Natural killer cell (primary cell): Measurements from ENCODE around the gene SUPT20HL2. TPM values are rescaled to one million over a fixed set of nuclear protein-coding genes. Genes with fewer than 3 reads are reported as not detected.

Source experiments
- ATAC-seq, 3 donors: fragments of 150-1000 bp in 2 of 3; fragments of 200-7000 bp in 1 of 3; cut with Tn5 transposase; 1 replicate in 1 of 3; 2 replicates in 2 of 3; pipeline ENCODE4 v1.10.0; 2021; ENCODE audit warnings: mild to moderate bottlenecking in 2 of 3, moderate library complexity in 2 of 3
- DNase-seq, 2 donors: peaks; one replicate each; pipeline versions ENCODE4 v3.0.0 to v3.0.0-alpha.2; 2013 to 2021; ENCODE audit warnings: mixed read lengths in 1 of 2
- H3K27ac ChIP-seq: one replicate; pipeline ENCODE4 v1.5.1; 2013; ENCODE audit warnings: mild to moderate bottlenecking, low read length
- H3K27me3 ChIP-seq: one replicate; pipeline ENCODE4 v1.6.1; 2013; ENCODE audit warnings: low read length; ENCODE audit not compliant: control insufficient read depth, insufficient read depth
- H3K36me3 ChIP-seq: one replicate; pipeline ENCODE4 v1.6.1; 2013; ENCODE audit warnings: low read length; ENCODE audit not compliant: control insufficient read depth, insufficient read depth
- H3K4me1 ChIP-seq: one replicate; pipeline ENCODE4 v1.6.1; 2013; ENCODE audit warnings: low read length; ENCODE audit not compliant: control insufficient read depth, insufficient read depth
- H3K4me3 ChIP-seq: one replicate; pipeline ENCODE4 v1.5.1; 2013; ENCODE audit warnings: low read length
- H3K9me3 ChIP-seq: one replicate; pipeline ENCODE4 v1.6.1; 2013; ENCODE audit warnings: low read length; ENCODE audit not compliant: control insufficient read depth, insufficient read depth
- H3K27ac Mint-ChIP-seq, 2 donors: one replicate each; pipeline ENCODE4 v1.8.0; 2022; ENCODE audit warnings: mild to moderate bottlenecking in 2 of 2, mixed read lengths in 2 of 2, moderate library complexity in 1 of 2
- H3K27me3 Mint-ChIP-seq, 2 donors: one replicate each; pipeline ENCODE4 v1.8.0; 2022; ENCODE audit warnings: low read depth in 2 of 2, mixed read lengths in 2 of 2
- H3K36me3 Mint-ChIP-seq: one replicate; pipeline ENCODE4 v1.8.0; 2022; ENCODE audit warnings: mixed read lengths
- H3K4me1 Mint-ChIP-seq, 2 donors: one replicate each; pipeline ENCODE4 v1.8.0; 2022; ENCODE audit warnings: mixed read lengths in 2 of 2
- H3K4me3 Mint-ChIP-seq: one replicate; pipeline ENCODE4 v1.8.0; 2022; ENCODE audit warnings: mild to moderate bottlenecking, moderate library complexity, mixed read lengths
- H3K9me3 Mint-ChIP-seq, 2 donors: one replicate each; pipeline ENCODE4 v1.8.0; 2022; ENCODE audit warnings: mixed read lengths in 2 of 2
- CTCF ChIP-seq: fragments of 200-600 bp; IDR thresholded peaks from one replicate; pipeline ENCODE4 v1.8.0; 2022; ENCODE audit warnings: antibody characterized with exemption
- WGBS: methylation state at CpG from one replicate; pipeline ENCODE4 v1.1.7; 2013; ENCODE audit warnings: missing lambda C conversion rate; ENCODE audit not compliant: insufficient coverage; 5-methylcytosine and 5-hydroxymethylcytosine counted together
- intact Hi-C: fragments of 100-400 bp; cut with micrococcal nuclease; formaldehyde crosslinking; loops from one replicate; pipeline ENCODE4 v1.14.2; 2022
- total RNA-seq, 4 donors: library from RNA; stranded (reverse); fragments of 120-200 nt in 1 of 4; gene quantifications; one replicate each; pipeline versions ENCODE4 v1.2.3 to v1.2.4, GENCODE V29; 2013 to 2022

Gene SUPT20HL2
- total RNA-seq, 3 donors from 2014 or later (not counting 1 experiment from before 2014, with no cell fraction given) = not detected

- Histone ChIP-seq H3K27me3 (no peaks in the 10 kb centered on the region), H3K4me1 (no peaks in the 10 kb centered on the region), H3K27ac (no peak overlapping the region), H3K36me3 (no peaks in the 10 kb centered on the region), H3K4me3 (no peak overlapping the region), H3K9me3 (no peaks in the 10 kb centered on the region)
- no peak for TF ChIP-seq CTCF
- Mint-ChIP-seq H3K4me3 (no peak overlapping the region), H3K9me3 (no peaks in the 10 kb centered on the region), H3K4me1 (no peaks in the 10 kb centered on the region), H3K27me3 (no peaks in the 10 kb centered on the region), H3K27ac (no peak overlapping the region), H3K36me3 (no peaks in the 10 kb centered on the region)
- intact Hi-C loops = no loop called here
- ATAC-seq (no peak), DNase-seq (no peak)
- WGBS = 95% methylated on average over 8 of the region's 8 CpGs
Measured at GRCh38 chrX:24355095-24355494, 41.2 kb upstream of the SUPT20HL2 start.

- no peak for TF ChIP-seq CTCF
- no peaks in the 10 kb centered on the region for H3K36me3 Mint-ChIP-seq
- H3K4me3 Mint-ChIP-seq = no peak overlapping the region
- intact Hi-C loops = no loop called here
- Histone ChIP-seq H3K4me3 (no peak overlapping the region), H3K27me3 (no peaks in the 10 kb centered on the region), H3K9me3 (no peaks in the 10 kb centered on the region), H3K4me1 (no peaks in the 10 kb centered on the region), H3K27ac (no peak overlapping the region), H3K36me3 (no peaks in the 10 kb centered on the region)
- WGBS = 100% methylated on average over 1 of the region's 4 CpGs
- H3K9me3 Mint-ChIP-seq = no peaks in the 10 kb centered on the region
- H3K27me3 Mint-ChIP-seq = peaks cover 0 to 5% of the 10 kb centered on the region in 2 donors
- H3K27ac Mint-ChIP-seq = no peak overlapping the region
- no peaks in the 10 kb centered on the region for H3K4me1 Mint-ChIP-seq
- no peak for ATAC-seq
- no peak for DNase-seq
Measured at GRCh38 chrX:24350217-24350616, 36.3 kb upstream of the SUPT20HL2 start.

GRCh38 chrX:24347881-24348280 is 34.0 kb upstream of the SUPT20HL2 start:
- ATAC-seq (no peak), DNase-seq (no peak)
- no peak overlapping the region for H3K27ac ChIP-seq
- no CpG with 5 or more reads among the region's 1 CpG for WGBS
- intact Hi-C loops = no loop called here
- no peak for TF ChIP-seq CTCF
- no peak overlapping the region for H3K27ac Mint-ChIP-seq
- H3K36me3 Mint-ChIP-seq = no peaks in the 10 kb centered on the region
- no peaks in the 10 kb centered on the region for H3K27me3 ChIP-seq
- no peaks in the 10 kb centered on the region for H3K36me3 ChIP-seq
- H3K4me3 ChIP-seq = no peak overlapping the region
- H3K9me3 ChIP-seq = no peaks in the 10 kb centered on the region
- H3K4me3 Mint-ChIP-seq = no peak overlapping the region
- peaks cover 0 to 5% of the 10 kb centered on the region in 2 donors for H3K27me3 Mint-ChIP-seq
- H3K4me1 ChIP-seq = no peaks in the 10 kb centered on the region
- H3K4me1 Mint-ChIP-seq = peaks cover 0 to 6% of the 10 kb centered on the region in 2 donors
- H3K9me3 Mint-ChIP-seq = no peaks in the 10 kb centered on the region

GRCh38 chrX:24343719-24344118 is 29.9 kb upstream of the SUPT20HL2 start:
- DNase-seq (peak in 1 of 2 donors; percentile 5), ATAC-seq (peak in 2 of 3 donors; percentile 57 to 66)
- WGBS = 17% methylated on average over 8 of the region's 9 CpGs
- H3K27ac ChIP-seq = no peak overlapping the region
- peaks cover 6 to 24% of the 10 kb centered on the region in 2 donors for H3K27me3 Mint-ChIP-seq
- H3K36me3 Mint-ChIP-seq = no peaks in the 10 kb centered on the region
- H3K9me3 Mint-ChIP-seq = no peaks in the 10 kb centered on the region
- H3K27ac Mint-ChIP-seq = peak overlapping the region in 1 of 2 donors; percentile 70
- H3K27me3 ChIP-seq = no peaks in the 10 kb centered on the region
- intact Hi-C loops = no loop called here
- H3K4me3 Mint-ChIP-seq = peak overlapping the region; percentile 14
- no peaks in the 10 kb centered on the region for H3K9me3 ChIP-seq
- peaks cover 0 to 6% of the 10 kb centered on the region in 2 donors for H3K4me1 Mint-ChIP-seq
- H3K36me3 ChIP-seq = no peaks in the 10 kb centered on the region
- H3K4me3 ChIP-seq = no peak overlapping the region
- no peaks in the 10 kb centered on the region for H3K4me1 ChIP-seq
- no peak for TF ChIP-seq CTCF
